Stomach (tissue), 9 donors: ENCODE results near the gene NEDD1. TPM values are rescaled to one million over a fixed set of nuclear protein-coding genes. Genes with fewer than 3 reads are reported as not detected.

ENCODE experiments used
- DNase-seq, 2 donors: peaks; one replicate each; pipeline versions ENCODE4 v3.0.0 to v3.0.0-alpha.2; 2013 to 2019
- H3K27ac ChIP-seq, 5 donors: fragments of 200-600 bp in 4 of 5; sonication (generic) in 4 of 5; one replicate each; pipeline ENCODE4 v1.5.1; 2013 to 2019; ENCODE audit warnings: mild to moderate bottlenecking in 1 of 5, moderate library complexity in 1 of 5
- H3K27me3 ChIP-seq, 3 donors: fragments of 200-600 bp; sonication (generic); one replicate each; pipeline ENCODE4 v1.5.1; 2017 to 2019; ENCODE audit warnings: mixed run types in 1 of 3
- H3K36me3 ChIP-seq, 4 donors: fragments of 200-600 bp; sonication (generic); 1 replicate in 3 of 4; 2 replicates in 1 of 4; pipeline ENCODE4 v1.5.1; 2016 to 2019
- H3K4me1 ChIP-seq, 4 donors: fragments of 200-600 bp; sonication (generic); one replicate each; pipeline ENCODE4 v1.5.1; 2016 to 2019
- H3K4me3 ChIP-seq, 4 donors: fragments of 200-600 bp; sonication (generic) in 3 of 4; one replicate each; pipeline ENCODE4 v1.5.1; 2016 to 2019; ENCODE audit warnings: mild to moderate bottlenecking in 1 of 4
- H3K9me3 ChIP-seq, 4 donors: fragments of 200-600 bp; sonication (generic); one replicate each; pipeline ENCODE4 v1.5.1; 2016 to 2019
- EP300 ChIP-seq: sonication (generic); formaldehyde crosslinking; IDR thresholded peaks from one replicate; pipeline ENCODE4 v1.6.1; 2017; ENCODE audit warnings: antibody characterized with exemption
- POLR2A ChIP-seq, 4 donors: fragments of 450-650 bp; IDR thresholded peaks; one replicate each; pipeline ENCODE4 v1.6.1; 2016; ENCODE audit warnings: antibody characterized with exemption in 4 of 4, control low read depth in 2 of 4, mild to moderate bottlenecking in 1 of 4, moderate library complexity in 1 of 4
- POLR2AphosphoS5 ChIP-seq, 3 donors: sonication (generic); formaldehyde crosslinking; IDR thresholded peaks; one replicate each; pipeline ENCODE4 v1.6.1; 2016; ENCODE audit warnings: antibody characterized with exemption in 3 of 3
- WGBS, 5 donors: extraction: QIAGEN DNeasy Blood & Tissue Kit in 3 of 5; methylation state at CpG; one replicate each; pipeline versions ENCODE4 v1.1.5 to v1.1.7; 2013 to 2018; 5-methylcytosine and 5-hydroxymethylcytosine counted together
- intact Hi-C: fragments of 100-400 bp; cut with DNase I; formaldehyde crosslinking; loops from one replicate; pipeline ENCODE4 v1.15.1; 2023; ENCODE audit warnings: low total_unique reads
- polyA plus RNA-seq, 3 donors: library from polyadenylated mRNA; stranded (reverse); fragments of 200-250 nt; gene quantifications; one replicate each; pipeline ENCODE4 v1.2.3, GENCODE V29; 2013
- total RNA-seq, 5 donors: library from RNA; depleted of rRNA; stranded (reverse); fragments of >200 nt; gene quantifications; one replicate each; pipeline versions ENCODE4 v1.1.0 to v1.2.3, GENCODE V29; 2014 to 2016
- TF ChIP-seq, protein P1 (sequence below), 7 experiments: fragments of 450-650 bp in 4 of 7; fragments of 200-600 bp in 3 of 7; sonication (generic) in 3 of 7; IDR thresholded peaks; one replicate each; pipeline ENCODE4 v1.5.1; 2016 to 2019; ENCODE audit warnings: antibody characterized with exemption in 7 of 7, control low read depth in 2 of 7, mild to moderate bottlenecking in 1 of 7
- donor health status: healthy with polysubstance abuse.
- donor health status: Bipolar disorder and iron deficiency.
- donor health status: healthy.

Gene NEDD1
- total and polyA plus RNA-seq, 8 donors = 2.9 to 81.7 (median 7.8) TPM

- Histone ChIP-seq H3K27me3 (peaks cover 0 to 17% (median 9%) of the 10 kb centered on the region in 3 donors), H3K4me1 (peaks cover 6 to 14% (median 11%) of the 10 kb centered on the region in 4 donors), H3K4me3 (no peak overlapping the region), H3K9me3 (no peaks in the 10 kb centered on the region), H3K36me3 (no peaks in the 10 kb centered on the region), H3K27ac (no peak overlapping the region)
- intact Hi-C loops = loop anchor here (10.0 kb wide), 1 partner anchor 407 kb away; no protein-coding TSS in a partner anchor
- TF ChIP-seq, protein P1, sequence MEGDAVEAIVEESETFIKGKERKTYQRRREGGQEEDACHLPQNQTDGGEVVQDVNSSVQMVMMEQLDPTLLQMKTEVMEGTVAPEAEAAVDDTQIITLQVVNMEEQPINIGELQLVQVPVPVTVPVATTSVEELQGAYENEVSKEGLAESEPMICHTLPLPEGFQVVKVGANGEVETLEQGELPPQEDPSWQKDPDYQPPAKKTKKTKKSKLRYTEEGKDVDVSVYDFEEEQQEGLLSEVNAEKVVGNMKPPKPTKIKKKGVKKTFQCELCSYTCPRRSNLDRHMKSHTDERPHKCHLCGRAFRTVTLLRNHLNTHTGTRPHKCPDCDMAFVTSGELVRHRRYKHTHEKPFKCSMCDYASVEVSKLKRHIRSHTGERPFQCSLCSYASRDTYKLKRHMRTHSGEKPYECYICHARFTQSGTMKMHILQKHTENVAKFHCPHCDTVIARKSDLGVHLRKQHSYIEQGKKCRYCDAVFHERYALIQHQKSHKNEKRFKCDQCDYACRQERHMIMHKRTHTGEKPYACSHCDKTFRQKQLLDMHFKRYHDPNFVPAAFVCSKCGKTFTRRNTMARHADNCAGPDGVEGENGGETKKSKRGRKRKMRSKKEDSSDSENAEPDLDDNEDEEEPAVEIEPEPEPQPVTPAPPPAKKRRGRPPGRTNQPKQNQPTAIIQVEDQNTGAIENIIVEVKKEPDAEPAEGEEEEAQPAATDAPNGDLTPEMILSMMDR (IDR thresholded peaks at IDR 0.05) = no peak
- TF ChIP-seq POLR2AphosphoS5 (IDR thresholded peaks at IDR 0.05) (no peak), POLR2A (IDR thresholded peaks at IDR 0.05) (no peak), EP300 (no peak)
- WGBS, 5 donors = 55 to 69% (median 57%) methylated on average over 4 of the region's 4 CpGs
- no peak for DNase-seq
These were observed 74.9 kb downstream of the NEDD1 start for GRCh38 chr12:96981911-96982310.

GRCh38 chr12:96982671-96983070 lies 75.6 kb downstream of the NEDD1 start:
- no peak for DNase-seq
- no peak for TF ChIP-seq POLR2AphosphoS5 (IDR thresholded peaks at IDR 0.05)
- TF ChIP-seq POLR2A (IDR thresholded peaks at IDR 0.05) = no peak
- TF ChIP-seq, protein P1 (IDR thresholded peaks at IDR 0.05) = no peak
- TF ChIP-seq EP300 = no peak
- H3K27ac ChIP-seq = no peak overlapping the region
- H3K4me3 ChIP-seq = no peak overlapping the region
- intact Hi-C loops = loop anchor here (10.0 kb wide), 1 partner anchor 408 kb away; no protein-coding TSS in a partner anchor
- 82 to 92% (median 89%) methylated on average over 4 of the region's 4 CpGs for WGBS, 5 donors
- peaks cover 0 to 17% (median 9%) of the 10 kb centered on the region in 3 donors for H3K27me3 ChIP-seq
- H3K4me1 ChIP-seq = peaks cover 6 to 14% (median 11%) of the 10 kb centered on the region in 4 donors
- H3K36me3 ChIP-seq = no peaks in the 10 kb centered on the region
- no peaks in the 10 kb centered on the region for H3K9me3 ChIP-seq

GRCh38 chr12:96985515-96986362 lies 78.7 kb downstream of the NEDD1 start:
- WGBS, 5 donors = 2 to 12% (median 3%) methylated on average over 20 to 56 of the region's 56 CpGs
- peaks cover 0 to 17% (median 9%) of the 10 kb centered on the region in 3 donors for H3K27me3 ChIP-seq
- intact Hi-C loops = loop anchor here (10.0 kb wide), 1 partner anchor 411 kb away; no protein-coding TSS in a partner anchor
- peak; percentile 35 to 73 for DNase-seq
- H3K27ac ChIP-seq = no peak overlapping the region
- H3K36me3 ChIP-seq = no peaks in the 10 kb centered on the region
- peaks cover 6 to 14% (median 11%) of the 10 kb centered on the region in 4 donors for H3K4me1 ChIP-seq
- no peaks in the 10 kb centered on the region for H3K9me3 ChIP-seq
- peak overlapping the region; percentile 45 to 63 (median 52) for H3K4me3 ChIP-seq
- TF ChIP-seq, protein P1 (IDR thresholded peaks at IDR 0.05) = peak in 5 of 7 experiments; percentile 8 to 81 (median 79)
- TF ChIP-seq POLR2A (IDR thresholded peaks at IDR 0.05) (no peak), POLR2AphosphoS5 (IDR thresholded peaks at IDR 0.05) (no peak)

GRCh38 chr12:96986883-96987523 lies 79.9 kb downstream of the NEDD1 start:
- 19 to 34% (median 29%) methylated on average over 2 of the region's 2 CpGs for WGBS, 5 donors
- H3K27ac ChIP-seq = no peak overlapping the region
- intact Hi-C loops = loop anchor here (10.0 kb wide), 1 partner anchor 412 kb away; no protein-coding TSS in a partner anchor
- peaks cover 0 to 22% (median 9%) of the 10 kb centered on the region in 3 donors for H3K27me3 ChIP-seq
- peaks cover 6 to 14% (median 11%) of the 10 kb centered on the region in 4 donors for H3K4me1 ChIP-seq
- TF ChIP-seq, protein P1 (IDR thresholded peaks at IDR 0.05) = peak in 2 of 7 experiments; percentile 23 to 27
- no peak for TF ChIP-seq EP300
- no peaks in the 10 kb centered on the region for H3K9me3 ChIP-seq
- H3K4me3 ChIP-seq = no peak overlapping the region
- peak in 1 of 2 donors; percentile 59 for DNase-seq
- H3K36me3 ChIP-seq = no peaks in the 10 kb centered on the region
